IPS-18c (cell line): Measurements from ENCODE around the gene SLCO4A1.

Experiments
- H3K4me3 ChIP-seq: 2 replicates; pipeline ENCODE4 v1.7.0; 2013; ENCODE audit warnings: low read depth, mild to moderate bottlenecking, low read length, moderate library complexity; ENCODE audit not compliant: insufficient read depth
- H3K9me3 ChIP-seq: one replicate; pipeline ENCODE4 v1.6.1; 2013; ENCODE audit warnings: mild to moderate bottlenecking, low read length, moderate library complexity; ENCODE audit not compliant: control insufficient read depth, insufficient read depth

The SLCO4A1 gene, protein sequence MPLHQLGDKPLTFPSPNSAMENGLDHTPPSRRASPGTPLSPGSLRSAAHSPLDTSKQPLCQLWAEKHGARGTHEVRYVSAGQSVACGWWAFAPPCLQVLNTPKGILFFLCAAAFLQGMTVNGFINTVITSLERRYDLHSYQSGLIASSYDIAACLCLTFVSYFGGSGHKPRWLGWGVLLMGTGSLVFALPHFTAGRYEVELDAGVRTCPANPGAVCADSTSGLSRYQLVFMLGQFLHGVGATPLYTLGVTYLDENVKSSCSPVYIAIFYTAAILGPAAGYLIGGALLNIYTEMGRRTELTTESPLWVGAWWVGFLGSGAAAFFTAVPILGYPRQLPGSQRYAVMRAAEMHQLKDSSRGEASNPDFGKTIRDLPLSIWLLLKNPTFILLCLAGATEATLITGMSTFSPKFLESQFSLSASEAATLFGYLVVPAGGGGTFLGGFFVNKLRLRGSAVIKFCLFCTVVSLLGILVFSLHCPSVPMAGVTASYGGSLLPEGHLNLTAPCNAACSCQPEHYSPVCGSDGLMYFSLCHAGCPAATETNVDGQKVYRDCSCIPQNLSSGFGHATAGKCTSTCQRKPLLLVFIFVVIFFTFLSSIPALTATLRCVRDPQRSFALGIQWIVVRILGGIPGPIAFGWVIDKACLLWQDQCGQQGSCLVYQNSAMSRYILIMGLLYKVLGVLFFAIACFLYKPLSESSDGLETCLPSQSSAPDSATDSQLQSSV

DNA sequence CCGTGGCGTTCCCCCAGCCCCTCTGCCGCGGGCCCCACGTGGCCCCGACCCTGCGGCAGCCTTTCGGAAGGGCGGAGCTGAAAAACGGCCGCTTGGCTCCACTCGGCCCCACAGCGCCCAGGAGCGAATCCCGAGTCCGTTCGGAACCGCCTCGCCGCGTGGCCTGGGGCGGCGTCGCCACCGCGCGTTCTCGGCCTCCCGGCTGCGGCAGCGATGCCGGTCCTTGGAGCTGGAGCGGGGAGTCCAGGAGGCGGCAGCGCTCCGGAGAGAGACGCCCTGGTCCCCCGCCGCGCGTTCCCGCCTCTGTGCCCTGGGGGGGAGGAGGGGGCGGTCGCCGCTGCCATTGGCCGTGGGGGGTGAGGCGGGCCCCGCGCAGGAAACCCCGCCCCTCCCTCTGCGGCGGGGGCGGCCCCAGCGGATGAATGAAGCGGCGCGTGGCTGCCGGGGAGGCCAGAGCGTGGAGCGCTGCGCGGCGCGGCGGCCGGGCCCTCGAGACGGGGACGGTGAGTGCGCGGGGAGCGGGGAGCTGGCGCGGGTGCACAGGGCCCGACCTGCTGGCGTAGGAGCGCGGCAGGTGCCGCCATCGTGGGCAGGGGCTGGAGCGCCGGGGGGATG is at the start of gene SLCO4A1:
SLCO4A1 (plus strand) TSS at position 453 of the 615 bp plus-strand sequence. CDS start 13,952 bp downstream, outside the sequence.
- peak within 1 kb of the TSS; percentile 65 for H3K4me3 ChIP-seq
- no peaks in the 10 kb centered on the region for H3K9me3 ChIP-seq

DNA sequence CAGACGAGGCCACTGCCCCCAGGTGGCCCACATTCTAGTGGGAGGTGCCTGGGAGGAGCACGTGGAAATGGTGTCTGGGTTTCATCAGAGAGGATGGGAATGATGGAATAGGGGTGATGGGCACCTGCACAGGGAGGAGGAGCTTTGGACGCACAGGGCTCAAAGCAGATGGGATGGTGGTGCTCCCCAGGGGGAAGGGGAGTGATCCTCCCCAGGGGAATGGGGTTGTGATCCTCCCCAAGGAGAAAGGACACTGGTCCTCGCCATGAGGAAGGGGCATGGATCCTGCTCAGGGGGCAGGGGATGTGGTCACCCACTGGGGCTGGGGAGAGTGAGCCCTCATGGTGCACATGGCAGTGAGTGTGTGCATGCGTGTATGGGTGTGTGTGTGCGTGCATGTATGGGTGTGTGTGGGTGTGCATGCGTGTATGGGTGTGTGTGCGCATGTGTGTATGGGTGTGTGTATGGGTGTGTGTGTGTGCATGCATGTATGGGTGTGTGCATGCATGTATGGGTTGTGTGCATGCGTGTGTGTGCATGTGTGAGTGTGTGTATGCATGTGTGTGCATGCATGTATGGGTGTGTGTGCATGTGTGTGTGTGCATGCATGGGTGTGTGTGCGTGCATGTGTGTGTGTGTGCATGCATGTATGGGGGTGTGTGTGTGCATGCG is 49.7 kb upstream of the SLCO4A1 start:
- H3K9me3 ChIP-seq, result no peaks in the 10 kb centered on the region
- no peak overlapping the region for H3K4me3 ChIP-seq

- H3K4me3 ChIP-seq, result no peak overlapping the region
- H3K9me3 ChIP-seq, result no peaks in the 10 kb centered on the region
These were observed 48.7 kb upstream of the SLCO4A1 start for GRCh38 chr20:62593616-62594015.

DNA sequence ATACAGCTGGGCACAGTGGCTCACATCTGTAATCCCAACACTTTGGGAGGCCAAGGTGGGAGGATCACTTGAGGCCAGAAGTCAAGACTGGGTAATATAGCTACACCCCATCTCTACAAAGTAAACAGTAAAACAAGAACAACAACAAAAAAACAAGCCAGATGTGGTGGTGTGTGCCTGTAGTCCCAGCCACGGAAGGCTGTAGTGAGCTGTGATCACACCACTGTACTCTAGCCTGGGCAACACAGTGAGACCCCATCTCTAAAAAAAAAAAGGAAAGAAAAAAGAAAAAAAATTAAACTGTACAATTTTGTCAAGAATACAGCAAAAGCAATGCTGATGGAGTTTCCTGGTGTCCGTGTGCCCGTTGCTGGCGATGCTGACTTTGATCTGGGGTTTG is 47.2 kb upstream of the SLCO4A1 start:
- Histone ChIP-seq H3K9me3 (peaks cover 2% of the 10 kb centered on the region), H3K4me3 (no peak overlapping the region)

- H3K4me3 ChIP-seq, result no peak overlapping the region
- peaks cover 2% of the 10 kb centered on the region for H3K9me3 ChIP-seq
These were observed 46.8 kb upstream of the SLCO4A1 start for GRCh38 chr20:62595491-62595890.

- Histone ChIP-seq H3K9me3 (peaks cover 2% of the 10 kb centered on the region), H3K4me3 (no peak overlapping the region)
These were observed 45.8 kb upstream of the SLCO4A1 start for GRCh38 chr20:62596486-62596885.

DNA sequence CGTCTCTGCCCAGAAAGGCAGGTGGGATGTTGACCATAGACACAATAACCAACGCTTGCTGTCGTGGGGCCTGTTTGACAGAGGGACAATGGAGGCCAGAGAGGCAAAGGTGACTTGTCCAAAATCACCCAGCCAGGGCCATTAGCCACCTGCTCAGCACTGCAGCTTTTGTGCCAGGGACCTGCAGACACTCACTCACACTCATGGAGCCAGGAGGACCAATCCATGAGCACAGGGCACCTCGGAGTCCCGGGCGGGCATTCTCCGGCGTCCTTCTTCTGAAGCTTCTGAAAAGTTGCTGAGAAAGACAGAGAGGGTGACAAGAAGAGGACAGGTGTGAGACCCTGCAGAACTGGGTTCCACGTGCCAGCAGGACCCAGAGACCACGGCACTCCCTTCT is 45.4 kb upstream of the SLCO4A1 start:
- no peak overlapping the region for H3K4me3 ChIP-seq
- H3K9me3 ChIP-seq, result peaks cover 2% of the 10 kb centered on the region

DNA sequence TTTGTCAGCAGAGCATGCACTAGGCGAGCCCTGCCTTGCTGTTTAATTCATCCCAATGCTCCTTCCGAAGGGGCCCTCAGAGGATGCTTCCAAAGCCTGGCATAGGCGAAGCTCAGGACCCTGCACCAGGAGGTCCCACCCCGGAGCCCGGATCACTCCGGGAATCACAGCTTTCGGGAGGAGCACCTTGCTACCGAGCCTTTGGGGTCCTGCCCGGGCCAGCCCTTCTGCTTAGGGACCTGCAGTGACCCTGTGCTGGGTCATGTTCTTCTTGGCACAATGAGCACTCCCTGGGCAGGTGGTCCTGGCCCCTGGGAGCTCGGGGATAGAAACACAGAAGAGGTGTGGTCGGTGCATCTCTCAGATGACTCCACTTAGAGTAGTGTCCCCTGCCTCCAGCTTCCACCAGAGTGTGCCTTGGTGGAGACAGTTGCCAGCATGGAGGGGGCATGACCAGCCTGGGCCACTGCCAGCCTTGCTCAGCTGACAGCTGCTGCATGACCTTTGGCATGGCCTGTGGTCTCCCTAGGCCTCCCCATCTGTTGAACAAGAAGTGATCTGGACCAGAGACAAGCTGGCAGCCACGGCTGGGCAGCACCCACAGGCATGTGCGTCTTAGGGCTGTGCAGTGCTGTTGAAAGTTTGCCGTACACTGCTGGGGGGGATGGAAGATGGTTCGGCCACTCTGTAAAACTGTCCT is 44.7 kb upstream of the SLCO4A1 start:
- Histone ChIP-seq H3K4me3 (no peak overlapping the region), H3K9me3 (peaks cover 2% of the 10 kb centered on the region)

GRCh38 chr20:62598761-62599194 is 43.5 kb upstream of the SLCO4A1 start:
- Histone ChIP-seq H3K4me3 (no peak overlapping the region), H3K9me3 (peaks cover 2% of the 10 kb centered on the region)

DNA sequence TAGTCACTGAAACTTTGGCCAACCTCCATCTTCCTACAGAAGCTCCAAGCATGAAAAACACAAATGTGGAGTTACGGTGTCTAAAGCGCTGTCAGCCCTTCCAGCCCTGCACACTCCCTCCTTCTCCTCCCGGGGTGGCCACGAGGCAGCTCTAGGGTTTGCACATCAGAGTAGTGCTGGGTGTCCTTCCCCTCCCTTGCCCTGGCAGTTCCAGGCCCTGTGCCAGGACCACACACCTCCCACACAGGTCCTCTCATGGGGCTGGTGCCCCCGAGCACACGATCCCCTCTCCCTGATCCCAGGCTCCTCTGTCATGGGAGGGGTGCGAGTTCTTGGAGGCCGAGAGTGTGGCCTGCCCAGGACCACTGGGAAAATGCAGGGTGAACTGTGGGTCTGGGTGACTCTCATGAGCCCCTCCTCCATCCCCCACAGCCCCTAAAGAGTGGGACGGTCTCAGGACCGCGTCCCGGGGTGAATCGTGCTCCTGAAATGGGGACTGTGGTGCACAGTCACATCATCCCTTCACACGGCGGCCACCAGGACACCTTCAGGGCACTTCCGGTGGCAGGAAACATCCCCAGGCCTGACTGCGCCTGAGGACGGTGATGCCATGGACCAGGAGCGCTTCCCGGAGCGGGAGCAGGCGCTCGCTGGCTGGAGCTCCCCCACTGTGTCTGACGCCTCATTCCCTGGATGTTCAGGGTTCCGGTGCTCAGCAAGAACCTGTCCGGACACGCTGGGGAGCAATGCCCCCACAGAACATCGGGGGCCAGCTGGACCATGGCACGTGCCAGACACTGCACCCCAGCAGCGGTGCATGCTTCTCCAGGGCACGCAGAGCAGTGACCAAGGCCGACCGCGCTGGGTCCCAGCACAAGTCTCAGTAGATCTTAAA is 42.8 kb upstream of the SLCO4A1 start:
- Histone ChIP-seq H3K4me3 (no peak overlapping the region), H3K9me3 (peaks cover 2% of the 10 kb centered on the region)

GRCh38 chr20:62601172-62601571 is 41.1 kb upstream of the SLCO4A1 start:
- peaks cover 2% of the 10 kb centered on the region for H3K9me3 ChIP-seq
- H3K4me3 ChIP-seq, result no peak overlapping the region

DNA sequence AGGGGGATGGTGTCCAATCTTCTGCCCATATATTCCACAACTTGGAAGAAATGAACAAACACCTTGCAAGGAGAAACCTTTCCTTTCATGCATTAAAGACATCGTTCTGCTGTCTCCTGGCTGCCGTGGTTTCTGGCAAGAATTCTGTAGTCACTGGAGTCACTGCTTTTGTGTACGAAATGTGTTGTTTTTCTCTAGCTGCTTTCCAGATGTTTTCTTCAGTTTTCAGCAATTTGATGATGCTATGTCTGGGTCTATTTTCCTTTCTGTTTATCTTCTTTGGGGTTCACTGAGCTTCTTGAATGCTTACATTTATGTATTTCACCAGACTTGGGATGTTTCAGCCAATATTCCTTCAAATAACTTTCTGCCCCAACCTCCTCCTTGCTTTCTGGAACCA is 40.6 kb upstream of the SLCO4A1 start:
- Histone ChIP-seq H3K4me3 (no peak overlapping the region), H3K9me3 (peaks cover 2% of the 10 kb centered on the region)

GRCh38 chr20:62602550-62602949 is 39.8 kb upstream of the SLCO4A1 start:
- H3K4me3 ChIP-seq, result no peak overlapping the region

GRCh38 chr20:62603021-62603906 is 39.0 kb upstream of the SLCO4A1 start:
- Histone ChIP-seq H3K4me3 (no peak overlapping the region), H3K9me3 (peaks cover 2% of the 10 kb centered on the region)

More at GRCh38 chr20:62602550-62602949, 39.8 kb upstream of the SLCO4A1 start:
- H3K9me3 ChIP-seq, result peaks cover 2% of the 10 kb centered on the region
